Endothelial cell of umbilical vein (primary cell): Measurements from ENCODE around the gene ZNF598. TPM values are rescaled to one million over a fixed set of nuclear protein-coding genes. Genes with fewer than 3 reads are reported as not detected.

Experiments used
- BruUV-seq: library from RNA; stranded (reverse); fragments of 400-500 nt; replicated peaks from 2 replicates; lab custom pipeline; 2021; lab: Mats Ljungman, UMichigan
- CTCF ChIA-PET: fragments of 300-600, 350-600 bp; sonication (Branson Sonifier 250); formaldehyde crosslinking; loops from one replicate; lab custom pipeline; 2021; ENCODE audit warnings: antibody characterized with exemption, inconsistent platforms; lab: Charles Lee
- POLR2A ChIA-PET: fragments of 300-600, 350-600 bp; sonication (Branson Sonifier 250); formaldehyde crosslinking; loops from one replicate; lab custom pipeline; 2021; ENCODE audit warnings: antibody characterized with exemption, inconsistent platforms; lab: Charles Lee
- DNase-seq: peaks from one replicate; pipeline ENCODE4 v3.0.0-alpha.2; 2011; ENCODE audit warnings: low read depth, low spot score
- FAIRE-seq: peaks from 2 replicates; lab custom pipeline; 2011; peaks lifted over from hg19 to GRCh38; lab: Jason Lieb, UNC
- H2AFZ ChIP-seq: 2 replicates; pipeline ENCODE4 v1.6.0; 2012; ENCODE audit warnings: low read depth, low read length, control low read depth, inconsistent platforms
- H3K27ac ChIP-seq: 2 replicates; pipeline ENCODE4 v1.5.1; 2011; ENCODE audit warnings: low read depth, mild to moderate bottlenecking, control low read depth, low read length, moderate library complexity; ENCODE audit not compliant: insufficient read depth
- H3K27me3 ChIP-seq, 2 experiments: 2 replicates each; pipeline versions ENCODE4 v1.6.0 to v1.6.1; 2011; ENCODE audit warnings: low read length in 2 of 2, mixed read lengths in 1 of 2; ENCODE audit not compliant: control insufficient read depth in 2 of 2, insufficient read depth in 2 of 2
- H3K36me3 ChIP-seq, 2 experiments: 2 replicates in 1 of 2; 3 replicates in 1 of 2; pipeline ENCODE4 v1.5.1; 2011; ENCODE audit warnings: low read length in 2 of 2, mild to moderate bottlenecking in 1 of 2, moderate library complexity in 1 of 2; ENCODE audit not compliant: control insufficient read depth in 2 of 2, insufficient read depth in 2 of 2; ENCODE audit errors: extremely low read depth in 1 of 2
- H3K4me1 ChIP-seq: 3 replicates; pipeline ENCODE4 v1.5.1; 2011; ENCODE audit warnings: mild to moderate bottlenecking, low read length; ENCODE audit not compliant: control insufficient read depth, insufficient read depth; ENCODE audit errors: extremely low read depth
- H3K4me2 ChIP-seq: 2 replicates; pipeline ENCODE4 v1.6.1; 2011; ENCODE audit warnings: low read length, control low read depth, mixed read lengths; ENCODE audit not compliant: insufficient read depth
- H3K4me3 ChIP-seq, 3 experiments: fragments of 200-600 bp in 1 of 3; sonication (generic), shearing (Covaris generic) in 1 of 3; replicated peaks in 1 of 3; 2 replicates each; pipeline ENCODE4 v1.5.1; 2011 to 2016; ENCODE audit warnings: control low read depth in 3 of 3, low read length in 3 of 3, mild to moderate bottlenecking in 2 of 3, inconsistent platforms in 1 of 3, low read depth in 1 of 3, moderate library complexity in 1 of 3; ENCODE audit not compliant: insufficient read depth in 1 of 3
- H3K79me2 ChIP-seq: 2 replicates; pipeline ENCODE4 v1.6.0; 2012; ENCODE audit warnings: low read length, inconsistent platforms; ENCODE audit not compliant: control insufficient read depth, insufficient read depth
- H3K9ac ChIP-seq: replicated peaks from 2 replicates; pipeline ENCODE3; 2011; ENCODE audit warnings: low read length, control low read depth; ENCODE audit not compliant: insufficient read depth; ENCODE audit errors: extremely low read depth
- H3K9me1 ChIP-seq: replicated peaks from 3 replicates; pipeline ENCODE4 v1.6.0; 2011; ENCODE audit warnings: mild to moderate bottlenecking, low read length; ENCODE audit not compliant: control insufficient read depth, insufficient read depth; ENCODE audit errors: extremely low read depth
- H3K9me3 ChIP-seq: replicated peaks from 2 replicates; pipeline ENCODE4 v1.5.1; 2012; ENCODE audit warnings: low read length, inconsistent platforms; ENCODE audit not compliant: control insufficient read depth, insufficient read depth
- H4K20me1 ChIP-seq: replicated peaks from 2 replicates; pipeline ENCODE3; 2011; ENCODE audit warnings: mild to moderate bottlenecking, low read length; ENCODE audit not compliant: control insufficient read depth, insufficient read depth; ENCODE audit errors: extremely low read depth
- CTCF ChIP-seq, 2 donors: IDR thresholded peaks; 1 replicate in 1 of 2; 2 replicates in 1 of 2; pipeline ENCODE4 v1.5.1; 2011; ENCODE audit warnings: low read length in 2 of 2, mild to moderate bottlenecking in 2 of 2, moderate library complexity in 2 of 2, control low read depth in 1 of 2, inconsistent platforms in 1 of 2, low read depth in 1 of 2; ENCODE audit not compliant: insufficient read depth in 1 of 2; ENCODE audit errors: extremely low read depth in 1 of 2
- EZH2 ChIP-seq: IDR thresholded peaks from 2 replicates; pipeline ENCODE4 v1.6.1; 2012; ENCODE audit warnings: borderline replicate concordance, low read depth, mild to moderate bottlenecking, moderate library complexity, low read length, inconsistent platforms; ENCODE audit not compliant: severe bottlenecking
- FOS ChIP-seq: IDR thresholded peaks from 2 replicates; pipeline ENCODE4 v1.6.1; 2011; ENCODE audit warnings: mild to moderate bottlenecking, low read length, moderate library complexity, borderline replicate concordance; ENCODE audit not compliant: insufficient read depth
- GATA2 ChIP-seq: IDR thresholded peaks from 2 replicates; pipeline ENCODE4 v1.7.0; 2011; ENCODE audit warnings: low read depth, mild to moderate bottlenecking, moderate library complexity, mixed read lengths, low read length; ENCODE audit not compliant: insufficient read length, insufficient read depth
- JUN ChIP-seq: IDR thresholded peaks from 2 replicates; pipeline ENCODE4 v1.6.1; 2011; ENCODE audit warnings: borderline replicate concordance, low read depth; ENCODE audit not compliant: insufficient read length, insufficient read depth
- MYC ChIP-seq: IDR thresholded peaks from one replicate; pipeline ENCODE4 v1.6.1; 2011; ENCODE audit warnings: mild to moderate bottlenecking, low read depth, low read length
- POLR2A ChIP-seq: IDR thresholded peaks from 2 replicates; pipeline ENCODE4 v1.6.1; 2012; ENCODE audit warnings: low read depth, mild to moderate bottlenecking, control low read depth, low read length
- POLR2AphosphoS5 ChIP-seq: IDR thresholded peaks from 2 replicates; pipeline ENCODE4 v1.6.1; 2012; ENCODE audit warnings: low read depth, mild to moderate bottlenecking, control low read depth, low read length, moderate library complexity; ENCODE audit not compliant: insufficient read depth
- dilution Hi-C: fragments of 300-500 bp; cut with MboI; formaldehyde crosslinking; loops from one replicate; pipeline ENCODE4 v1.15.0; 2019; ENCODE audit warnings: low sequenced_read_pairs; ENCODE audit not compliant: extremely low pct_ligation_motif_present
- intact Hi-C: fragments of 100-400 bp; cut with micrococcal nuclease; formaldehyde crosslinking; loops from one replicate; pipeline ENCODE4 v1.10.0; 2022
- polyA plus RNA-seq, 4 experiments: library from polyadenylated mRNA; depleted of rRNA in 3 of 4; stranded (reverse) in 3 of 4; unstranded in 1 of 4; fragments of >200 nt; gene quantifications; 2 replicates each; pipeline versions ENCODE4 v1.2.1 to v1.2.3, GENCODE V29; 2011 to 2012; ENCODE audit warnings: missing spikeins in 1 of 4
- total RNA-seq: library from RNA; stranded (reverse); gene quantifications from 2 replicates; pipeline ENCODE4 v1.2.3, GENCODE V29; 2021
- TF ChIP-seq, protein P1 (sequence below): IDR thresholded peaks from 2 replicates; pipeline ENCODE4 v1.6.1; 2011; ENCODE audit not compliant: insufficient read depth, insufficient read length

The ZNF598 gene
- total and polyA plus RNA-seq, 2 donors (not counting 3 experiments of a cell fraction or from before 2014, with no cell fraction given): 43.3 to 67.0 TPM

GRCh38 chr16:2048116-2048543 lies 38.5 kb upstream of the ZNF598 start:
- H3K79me2 ChIP-seq: peaks cover 10% of the 10 kb centered on the region
- ChIA-PET POLR2A (interaction anchor here (2.4 kb wide), 1 partner anchor 107 kb away, joined by 7 read pairs; the partner anchor contains the start of gene TRAF7), CTCF (interaction anchor here (0.8 to 3.7 kb wide), 10 partner anchors 8 to 203 kb away, joined by 3 to 28 read pairs (median 5); partner anchors contain the start of gene ECI1)
- H3K4me1 ChIP-seq: peaks cover 35% of the 10 kb centered on the region
- intact Hi-C loops: no loop called here
- H3K27me3 ChIP-seq: no peaks in the 10 kb centered on the region
- peak overlapping the region; percentile 97 for H3K4me2 ChIP-seq
- H3K9me1 ChIP-seq: no peaks in the 10 kb centered on the region
- no peak overlapping the region for H3K27ac ChIP-seq
- H2AFZ ChIP-seq: peak overlapping the region; percentile 81
- peak overlapping the region; percentile 72 for H3K9ac ChIP-seq
- dilution Hi-C loops: loop anchor here (25.0 kb wide), 1 partner anchor 114 kb away; the partner anchor contains the start of gene TRAF7
- DNase-seq (no peak), FAIRE-seq (no peak)
- no peak for TF ChIP-seq EZH2
- TF ChIP-seq JUN: no peak
- no peak for TF ChIP-seq MYC
- TF ChIP-seq, protein P1, sequence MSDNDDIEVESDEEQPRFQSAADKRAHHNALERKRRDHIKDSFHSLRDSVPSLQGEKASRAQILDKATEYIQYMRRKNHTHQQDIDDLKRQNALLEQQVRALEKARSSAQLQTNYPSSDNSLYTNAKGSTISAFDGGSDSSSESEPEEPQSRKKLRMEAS: no peak
- TF ChIP-seq GATA2: no peak
- no peak for TF ChIP-seq POLR2A
- TF ChIP-seq CTCF (IDR thresholded peaks at IDR 0.05; ENCODE audit: extremely low read depth in 1 of 2, insufficient read depth in 1 of 2, low read depth in 1 of 2, low read length in 2 of 2): no peak
- TF ChIP-seq POLR2AphosphoS5: no peak
- no peak for TF ChIP-seq FOS
- no peaks in the 10 kb centered on the region for H4K20me1 ChIP-seq
- TSS peak; percentile 31 for BruUV-seq
- peak overlapping the region; percentile 67 to 82 (median 72) for H3K4me3 ChIP-seq
- H3K9me3 ChIP-seq: no peaks in the 10 kb centered on the region
- H3K36me3 ChIP-seq: peaks cover 0 to 11% of the 10 kb centered on the region in 2 experiments
